ENCODE results near the gene GALM. TPM values are rescaled to one million over a fixed set of nuclear protein-coding genes. Genes with fewer than 3 reads are reported as not detected.

Gene GALM
- total and polyA plus RNA-seq, 10 of the 15 experiments (the other 5 are each of a cell fraction or from before 2014, with no cell fraction given): 1.1 to 4.0 (median 1.7) TPM

- no peak for TF ChIP-seq SPI1 (IDR thresholded peaks at IDR 0.05; ENCODE audit: borderline replicate concordance, insufficient read depth, low read depth, low read length)
- TF ChIP-seq SMC3 (IDR thresholded peaks at IDR 0.05; ENCODE audit: borderline replicate concordance, low read length): no peak
- TF ChIP-seq MYB (IDR thresholded peaks at IDR 0.05; ENCODE audit: borderline replicate concordance, low read depth, low read length): no peak
These were observed 52.7 kb downstream of the GALM start (continued) for GRCh38 chr2:38718601-38719000.

- Histone ChIP-seq H3K9me3 (replicated peaks; ENCODE audit: control insufficient read depth, insufficient read depth, low read length) (no peaks in the 10 kb centered on the region), H3K9ac (ENCODE audit: control insufficient read depth, insufficient read depth, low read length) (no peak overlapping the region), H3K27ac (ENCODE audit: control insufficient read depth, insufficient read depth) (no peak overlapping the region), H3K79me2 (ENCODE audit: control insufficient read depth, insufficient read depth, low read length) (no peaks in the 10 kb centered on the region), H3K36me3 (ENCODE audit: control insufficient read depth in 2 of 2, insufficient read depth in 2 of 2, low read length in 1 of 2) (no peaks in the 10 kb centered on the region), H3K27me3 (replicated peaks in 1 of 2; ENCODE audit: control insufficient read depth in 2 of 2, insufficient read depth in 2 of 2, low read length in 1 of 2) (no peaks in the 10 kb centered on the region), H4K20me1 (ENCODE audit: control insufficient read depth, insufficient read depth) (no peaks in the 10 kb centered on the region), H3K4me2 (ENCODE audit: control insufficient read depth, insufficient read depth) (no peak overlapping the region), H3K4me3 (no peak overlapping the region), H2AFZ (ENCODE audit: control insufficient read depth, low read depth, low read length) (no peak overlapping the region), H3K4me1 (ENCODE audit: control insufficient read depth, insufficient read depth, low read length) (peaks cover 33% of the 10 kb centered on the region)
- WGBS (ENCODE audit: insufficient coverage, insufficient replicate concordance, low lambda C conversion rate, missing lambda C conversion rate): 94% methylated on average over 11 of the region's 12 CpGs
- no peak for ATAC-seq
- DNase-seq (ENCODE audit: low read depth, low spot score): no peak
- RAD21 ChIA-PET (ENCODE audit: unreplicated experiment): no interaction called here
- no peak for FAIRE-seq
- no TSS peak for BruUV-seq (replicated peaks)
- intact Hi-C loops (cut with micrococcal nuclease; ENCODE audit: unreplicated experiment): no loop called here
- POLR2A ChIA-PET: interaction anchor here (0.7 kb wide), 2 partner anchors 56 to 156 kb away, joined by 7 to 8 read pairs; no protein-coding TSS in a partner anchor
- SMC1A ChIA-PET (ENCODE audit: uncharacterized antibody, unreplicated experiment): interaction anchor here (0.7 to 9.9 kb wide), 3 partner anchors 114 to 551 kb away, joined by 3 to 201 read pairs (median 108); no protein-coding TSS in a partner anchor
- CTCF ChIA-PET: interaction anchor here (7.7 to 18.7 kb wide), 2 partner anchors 117 to 142 kb away, joined by 177 to 370 read pairs; partner anchors contain the start of gene HNRNPLL
- in situ Hi-C loops (cut with MboI): loop anchor here (5.0 kb wide), 1 partner anchor 112 kb away; no protein-coding TSS in a partner anchor
- TF ChIP-seq RFX5 (IDR thresholded peaks at IDR 0.05; ENCODE audit: low read depth, low read length) (no peak), CREM (IDR thresholded peaks at IDR 0.05; ENCODE audit: low read depth) (no peak), IKZF2 (IDR thresholded peaks at IDR 0.05) (no peak), FOXK2 (IDR thresholded peaks at IDR 0.05) (no peak), PBX3 (IDR thresholded peaks at IDR 0.05; ENCODE audit: insufficient replicate concordance, low read depth, low read length) (no peak), NR2C1 (IDR thresholded peaks at IDR 0.05) (no peak), FOXM1 (IDR thresholded peaks at IDR 0.05; ENCODE audit: low read depth, low read length) (no peak), SMAD1 (IDR thresholded peaks at IDR 0.05; ENCODE audit: low read depth, partially characterized antibody) (no peak), CBX5 (IDR thresholded peaks at IDR 0.05; ENCODE audit: low read depth) (no peak), IRF3 (IDR thresholded peaks at IDR 0.05) (no peak), POLR2A (IDR thresholded peaks at IDR 0.05; ENCODE audit: low read depth, low read length) (no peak), ZNF384 (IDR thresholded peaks at IDR 0.05; ENCODE audit: borderline replicate concordance, low read depth, low read length) (no peak), ZBTB33 (IDR thresholded peaks at IDR 0.05) (no peak), CEBPZ (IDR thresholded peaks at IDR 0.05; ENCODE audit: low read depth, low read length) (no peak)
These were observed 53.8 kb downstream of the GALM start for GRCh38 chr2:38719706-38720105.
